Measurements from ENCODE around the gene SLC66A2. TPM values are rescaled to one million over a fixed set of nuclear protein-coding genes. Genes with fewer than 3 reads are reported as not detected.

SLC66A2 gene
- total RNA-seq, 4 donors from 2014 or later, result 65.6 to 112 (median 75.3) TPM

DNA sequence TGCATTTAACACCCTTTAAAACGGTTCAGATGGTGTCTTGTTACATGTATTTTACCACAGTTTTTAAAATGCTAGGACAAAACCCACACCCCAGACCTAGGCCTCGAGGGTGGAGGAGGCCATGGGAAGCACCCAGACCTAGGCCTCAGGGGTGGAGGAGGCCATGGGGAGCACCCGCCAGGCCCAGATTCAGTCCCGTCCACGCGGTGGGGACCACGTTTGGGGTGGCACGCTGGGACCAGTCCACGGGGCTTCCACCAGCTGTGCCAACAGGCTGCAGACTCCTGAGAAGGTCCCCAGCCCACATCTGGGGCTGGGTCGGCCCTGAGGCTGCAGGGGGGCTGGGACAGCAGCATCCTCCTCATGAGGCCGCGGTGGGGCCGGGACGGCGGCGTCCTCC is 63.4 kb downstream of the SLC66A2 start:
- DNase-seq (ENCODE audit: low spot score in 2 of 2), result peak in 1 of 2 donors; percentile 64
- intact Hi-C loops (cut with DNase I; ENCODE audit: low total_unique reads), result no loop called here
- WGBS, 2 donors, result 87 to 92% methylated on average over 9 to 15 of the region's 16 CpGs
- no peak for TF ChIP-seq POLR2A (IDR thresholded peaks at IDR 0.05)
- TF ChIP-seq, protein P1, sequence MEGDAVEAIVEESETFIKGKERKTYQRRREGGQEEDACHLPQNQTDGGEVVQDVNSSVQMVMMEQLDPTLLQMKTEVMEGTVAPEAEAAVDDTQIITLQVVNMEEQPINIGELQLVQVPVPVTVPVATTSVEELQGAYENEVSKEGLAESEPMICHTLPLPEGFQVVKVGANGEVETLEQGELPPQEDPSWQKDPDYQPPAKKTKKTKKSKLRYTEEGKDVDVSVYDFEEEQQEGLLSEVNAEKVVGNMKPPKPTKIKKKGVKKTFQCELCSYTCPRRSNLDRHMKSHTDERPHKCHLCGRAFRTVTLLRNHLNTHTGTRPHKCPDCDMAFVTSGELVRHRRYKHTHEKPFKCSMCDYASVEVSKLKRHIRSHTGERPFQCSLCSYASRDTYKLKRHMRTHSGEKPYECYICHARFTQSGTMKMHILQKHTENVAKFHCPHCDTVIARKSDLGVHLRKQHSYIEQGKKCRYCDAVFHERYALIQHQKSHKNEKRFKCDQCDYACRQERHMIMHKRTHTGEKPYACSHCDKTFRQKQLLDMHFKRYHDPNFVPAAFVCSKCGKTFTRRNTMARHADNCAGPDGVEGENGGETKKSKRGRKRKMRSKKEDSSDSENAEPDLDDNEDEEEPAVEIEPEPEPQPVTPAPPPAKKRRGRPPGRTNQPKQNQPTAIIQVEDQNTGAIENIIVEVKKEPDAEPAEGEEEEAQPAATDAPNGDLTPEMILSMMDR (IDR thresholded peaks at IDR 0.05), result no peak
- H3K4me3 ChIP-seq (ENCODE audit: low read depth, poor library complexity, severe bottlenecking), result no peak overlapping the region

DNA sequence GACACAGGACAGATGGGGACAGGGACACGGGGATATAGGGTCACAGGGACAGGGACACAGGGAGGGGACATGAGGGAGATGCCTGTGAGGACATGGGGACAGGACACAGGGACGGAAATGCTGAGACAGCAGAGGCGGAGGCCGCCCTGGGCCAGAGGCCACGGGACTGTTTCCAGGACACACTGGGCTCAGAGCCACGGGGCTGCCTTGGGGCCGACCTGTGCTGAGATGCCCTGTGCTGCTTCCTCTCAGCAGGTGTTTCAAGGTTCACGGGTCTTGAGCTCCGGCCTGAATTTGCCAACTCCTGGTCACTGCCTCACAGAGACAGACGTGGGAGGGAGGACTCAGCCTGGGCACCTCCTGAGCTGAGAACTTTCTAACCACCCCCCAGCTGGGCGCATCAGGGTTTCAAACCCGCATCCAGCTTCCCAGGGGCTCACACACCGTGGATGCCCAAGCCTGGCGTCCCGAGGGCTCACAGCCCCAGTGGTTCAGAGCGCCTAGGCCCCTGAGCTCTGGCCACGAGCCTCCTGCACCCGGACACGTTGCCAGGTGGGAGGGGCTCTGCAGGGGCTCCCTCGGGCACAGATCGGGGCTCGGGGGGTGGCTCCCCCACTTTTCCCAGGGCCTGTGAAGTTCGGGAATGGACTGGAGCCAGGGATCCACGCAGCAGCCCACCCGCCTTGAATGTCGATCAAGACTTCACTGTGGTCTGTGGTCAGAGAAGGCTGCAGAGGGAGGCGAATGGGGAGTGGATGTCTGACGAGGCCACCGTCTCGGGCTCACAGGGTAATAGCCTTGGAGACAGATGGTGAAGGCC is 64.1 kb downstream of the SLC66A2 start:
- intact Hi-C loops (cut with DNase I; ENCODE audit: low total_unique reads), result no loop called here
- no peak overlapping the region for H3K4me3 ChIP-seq (ENCODE audit: low read depth, poor library complexity, severe bottlenecking)
- TF ChIP-seq POLR2A (IDR thresholded peaks at IDR 0.05), result no peak
- TF ChIP-seq, protein P1 (IDR thresholded peaks at IDR 0.05), result no peak
- WGBS, 2 donors, result 90 to 92% methylated on average over 25 to 26 of the region's 30 CpGs
- peak in 1 of 2 donors; percentile 82 for DNase-seq (ENCODE audit: low spot score in 2 of 2)

DNA sequence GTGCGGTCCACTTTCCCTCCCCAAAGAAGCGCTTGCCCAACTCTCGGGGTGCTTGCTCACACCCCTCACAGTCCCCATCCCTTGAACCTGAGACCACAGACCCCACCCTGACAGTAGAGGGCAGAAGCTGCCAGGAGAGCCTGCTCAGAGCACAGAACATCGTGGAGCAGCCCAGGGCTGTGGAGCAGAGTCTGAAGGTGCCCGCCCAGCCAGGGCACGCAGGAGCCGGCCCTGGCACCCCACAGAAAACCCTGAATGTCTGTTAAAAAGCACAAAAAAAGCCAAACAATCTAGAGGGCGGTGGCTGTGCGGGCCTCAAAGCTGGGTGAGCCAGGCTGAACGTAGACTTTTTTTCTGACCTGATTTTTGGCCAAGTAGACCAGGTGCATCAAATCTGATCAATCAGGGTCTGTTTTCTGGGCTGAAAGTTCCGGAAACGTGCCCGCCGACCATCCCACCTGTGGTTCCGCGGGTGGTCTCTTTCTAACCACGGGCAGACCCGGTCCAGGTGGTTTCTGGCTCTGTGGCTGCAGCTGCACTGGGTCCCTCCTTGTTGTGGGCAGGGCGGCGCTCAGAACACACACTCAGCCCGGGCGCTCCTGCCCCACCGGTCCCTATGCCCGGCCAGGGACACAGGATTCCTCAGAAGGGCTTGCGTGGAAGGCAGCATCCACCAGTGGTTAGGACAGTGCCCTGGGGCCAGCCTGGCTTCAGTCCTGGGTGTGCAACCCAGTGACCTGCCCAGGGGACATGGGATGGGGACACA is 66.3 kb downstream of the SLC66A2 start:
- peak in 1 of 2 donors; percentile 84 for DNase-seq (ENCODE audit: low spot score in 2 of 2)
- 66 to 87% methylated on average over 23 to 25 of the region's 25 CpGs for WGBS, 2 donors
- H3K4me3 ChIP-seq (ENCODE audit: low read depth, poor library complexity, severe bottlenecking), result no peak overlapping the region
- intact Hi-C loops (cut with DNase I; ENCODE audit: low total_unique reads), result no loop called here
- TF ChIP-seq POLR2A (IDR thresholded peaks at IDR 0.05), result no peak
- TF ChIP-seq, protein P1 (IDR thresholded peaks at IDR 0.05), result no peak

DNA sequence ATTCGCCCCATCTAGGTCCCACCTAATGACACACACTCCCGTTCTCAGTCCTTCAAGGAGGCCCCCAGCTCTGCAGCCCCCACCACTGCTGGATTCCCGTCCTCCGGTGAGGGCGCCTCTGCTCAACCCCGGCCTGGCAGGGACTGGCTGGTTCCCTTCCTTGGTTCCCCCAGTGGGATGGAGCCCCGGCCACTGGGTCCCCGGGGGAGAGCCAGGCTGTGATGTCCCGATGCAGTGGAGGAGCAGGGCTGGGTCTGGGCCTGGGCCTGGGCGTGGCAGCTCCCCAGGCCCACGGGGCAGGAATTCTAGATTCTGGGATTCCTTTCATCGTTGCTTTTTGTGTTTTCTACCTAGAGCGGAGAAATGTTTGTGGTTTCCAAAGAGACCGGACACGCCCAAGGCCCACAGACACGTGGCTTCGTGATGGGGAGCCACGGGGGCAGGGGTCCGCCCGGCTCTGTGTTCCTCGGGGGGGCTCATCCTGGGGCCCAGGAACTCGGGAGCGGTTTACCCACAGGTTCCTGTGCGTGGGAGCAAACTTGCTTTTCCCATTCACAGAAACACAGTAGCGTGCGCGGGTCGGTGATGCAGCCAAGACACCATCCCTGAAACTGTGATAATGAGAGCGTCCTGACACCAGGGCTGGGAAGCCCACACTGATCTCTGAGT is 67.0 kb downstream of the SLC66A2 start:
- WGBS, 2 donors, result 75 to 79% methylated on average over 29 of the region's 29 CpGs
- DNase-seq (ENCODE audit: low spot score in 2 of 2), result peak in 1 of 2 donors; percentile 77
- intact Hi-C loops (cut with DNase I; ENCODE audit: low total_unique reads), result no loop called here
- TF ChIP-seq, protein P1 (IDR thresholded peaks at IDR 0.05), result no peak
- TF ChIP-seq POLR2A (IDR thresholded peaks at IDR 0.05), result no peak
- no peak overlapping the region for H3K4me3 ChIP-seq (ENCODE audit: low read depth, poor library complexity, severe bottlenecking)

DNA sequence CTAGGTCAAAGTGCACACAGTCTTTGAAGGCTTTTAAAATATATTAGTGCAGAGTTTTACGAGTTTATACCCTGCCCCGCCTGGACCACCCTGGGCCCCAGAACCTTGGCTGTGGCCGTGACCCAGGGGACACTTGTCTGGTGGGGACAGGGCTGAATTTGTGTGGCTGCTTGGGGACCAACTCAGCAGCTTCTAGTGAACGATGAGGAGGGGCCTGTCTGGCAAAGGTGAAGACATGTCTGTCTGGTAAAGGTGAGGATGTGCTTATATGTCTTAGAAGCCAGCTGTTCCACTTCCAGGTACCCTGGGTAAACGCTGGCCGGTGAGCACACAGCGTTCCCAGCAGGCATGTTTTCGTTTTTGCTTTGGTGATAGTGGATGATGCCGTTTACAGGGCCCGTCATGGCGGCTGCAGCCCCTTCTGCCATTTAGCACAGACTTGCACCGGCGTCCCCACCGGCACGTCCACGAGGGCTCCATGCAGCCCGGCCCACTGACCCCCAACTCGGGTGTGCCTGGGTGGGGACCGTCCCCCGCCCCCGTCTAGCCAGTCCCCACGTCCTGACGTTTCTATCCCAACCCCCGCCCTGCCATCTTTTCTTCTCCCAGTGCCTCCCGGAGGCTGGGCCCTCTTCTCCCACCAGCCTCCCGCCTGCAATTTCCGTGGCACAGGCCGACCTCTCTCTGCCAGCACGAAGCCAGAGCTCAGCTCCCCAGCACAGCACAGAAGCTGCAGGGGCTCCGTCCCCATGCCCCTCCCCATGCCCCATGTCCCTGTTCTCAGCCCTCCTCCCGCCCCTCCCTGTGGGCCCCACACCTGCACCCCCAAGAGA is 67.8 kb downstream of the SLC66A2 start:
- TF ChIP-seq, protein P1 (IDR thresholded peaks at IDR 0.05), result no peak
- no peak for TF ChIP-seq POLR2A (IDR thresholded peaks at IDR 0.05)
- 88% methylated on average over 30 to 31 of the region's 31 CpGs for WGBS, 2 donors
- peak in 1 of 2 donors; percentile 69 for DNase-seq (ENCODE audit: low spot score in 2 of 2)
- intact Hi-C loops (cut with DNase I; ENCODE audit: low total_unique reads), result no loop called here
- H3K4me3 ChIP-seq (ENCODE audit: low read depth, poor library complexity, severe bottlenecking), result no peak overlapping the region

Data from lower leg skin (tissue), 4 donors.